Measurements from ENCODE around the gene CXXC5.

GRCh38 chr5:139646111-139646510 lies 2.0 kb upstream of the CXXC5 start:
- TF ChIP-seq, protein P1, sequence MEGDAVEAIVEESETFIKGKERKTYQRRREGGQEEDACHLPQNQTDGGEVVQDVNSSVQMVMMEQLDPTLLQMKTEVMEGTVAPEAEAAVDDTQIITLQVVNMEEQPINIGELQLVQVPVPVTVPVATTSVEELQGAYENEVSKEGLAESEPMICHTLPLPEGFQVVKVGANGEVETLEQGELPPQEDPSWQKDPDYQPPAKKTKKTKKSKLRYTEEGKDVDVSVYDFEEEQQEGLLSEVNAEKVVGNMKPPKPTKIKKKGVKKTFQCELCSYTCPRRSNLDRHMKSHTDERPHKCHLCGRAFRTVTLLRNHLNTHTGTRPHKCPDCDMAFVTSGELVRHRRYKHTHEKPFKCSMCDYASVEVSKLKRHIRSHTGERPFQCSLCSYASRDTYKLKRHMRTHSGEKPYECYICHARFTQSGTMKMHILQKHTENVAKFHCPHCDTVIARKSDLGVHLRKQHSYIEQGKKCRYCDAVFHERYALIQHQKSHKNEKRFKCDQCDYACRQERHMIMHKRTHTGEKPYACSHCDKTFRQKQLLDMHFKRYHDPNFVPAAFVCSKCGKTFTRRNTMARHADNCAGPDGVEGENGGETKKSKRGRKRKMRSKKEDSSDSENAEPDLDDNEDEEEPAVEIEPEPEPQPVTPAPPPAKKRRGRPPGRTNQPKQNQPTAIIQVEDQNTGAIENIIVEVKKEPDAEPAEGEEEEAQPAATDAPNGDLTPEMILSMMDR (conservative IDR thresholded peaks at IDR 0.05 in 1 of 2, IDR thresholded peaks at IDR 0.05 in 1 of 2; ENCODE audit: extremely low read depth in 1 of 2, insufficient read depth in 1 of 2, low read depth in 1 of 2, low read length in 2 of 2): no peak
- TF ChIP-seq EZH2 (IDR thresholded peaks at IDR 0.05; ENCODE audit: borderline replicate concordance, low read length): no peak
